ENCODE measurements around the gene NUMBL. TPM values are rescaled to one million over a fixed set of nuclear protein-coding genes. Genes with fewer than 3 reads are reported as not detected.

NUMBL gene
- total and polyA plus RNA-seq, 5 experiments from 2014 or later: 0.80 to 16.9 (median 1.2) TPM

DNA sequence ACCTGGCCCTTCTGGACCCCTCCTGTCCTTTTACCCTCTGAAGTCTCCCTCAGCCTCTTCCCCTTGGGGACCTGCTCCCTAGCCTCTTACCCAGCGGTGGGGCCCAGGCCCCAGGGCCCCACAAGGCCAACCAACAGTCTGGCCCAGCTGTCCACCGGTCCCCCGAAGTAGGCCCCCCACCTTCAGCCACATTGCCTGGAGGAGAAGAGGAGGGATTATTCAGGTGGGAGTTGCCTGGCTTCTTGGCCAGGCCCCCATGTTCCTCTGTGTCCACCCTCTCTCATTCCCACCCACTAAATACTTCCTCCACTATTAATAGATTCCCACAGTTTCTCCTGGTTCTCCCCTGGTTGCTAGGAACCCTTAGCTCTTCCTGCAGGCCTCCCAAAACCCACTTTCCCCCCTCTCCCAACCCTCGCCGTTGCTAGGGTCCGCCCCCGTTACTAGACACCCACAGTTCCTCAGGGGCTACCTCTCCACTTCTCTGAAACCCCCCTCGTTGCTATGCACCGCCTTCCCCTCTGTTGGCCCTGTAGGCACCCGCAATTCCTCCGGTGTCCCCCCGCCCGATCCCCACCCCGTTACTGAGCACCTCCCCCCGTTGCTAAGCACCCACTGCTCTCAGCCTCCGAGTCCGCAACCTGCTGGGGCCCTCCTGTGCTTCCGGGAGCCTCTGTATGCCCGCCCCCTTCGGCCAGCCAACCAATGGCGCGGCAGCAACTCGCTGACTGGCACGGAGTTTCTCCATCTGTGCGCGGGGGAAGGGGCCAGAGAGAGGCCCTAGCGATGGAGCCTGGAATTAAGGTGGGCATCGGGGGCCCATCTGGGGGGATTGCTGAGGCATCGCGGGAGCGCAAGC lies 24.2 kb upstream of the NUMBL start:
- POLR2A ChIA-PET: interaction anchor here (0.5 to 1.7 kb wide), 5 partner anchors 17 to 489 kb away, joined by 3 to 6 read pairs (median 4); partner anchors contain the start of gene EGLN2
- Mint-ChIP-seq H3K4me1 (peaks cover 27 to 62% (median 55%) of the 10 kb centered on the region in 4 donors), H3K9me3 (no peaks in the 10 kb centered on the region)

DNA sequence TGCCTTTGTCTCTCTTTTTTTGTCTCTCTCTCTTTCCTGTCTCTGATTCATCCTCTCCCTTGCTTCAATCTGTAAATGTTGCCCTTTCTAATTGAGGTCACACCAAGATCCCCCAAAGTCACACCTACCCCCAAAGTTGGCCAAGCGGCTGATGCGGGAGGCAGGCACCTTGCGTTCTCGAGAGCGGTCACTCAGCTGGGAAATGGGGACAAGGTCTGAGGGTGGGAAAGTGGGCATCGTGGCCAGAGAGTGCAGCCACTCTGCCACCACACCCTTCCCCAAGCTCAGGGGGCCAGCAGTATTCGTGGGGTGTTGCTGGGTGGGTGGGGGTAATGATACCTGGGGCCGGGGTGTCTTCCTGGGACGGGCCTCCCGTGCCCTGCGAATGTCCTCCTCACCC lies 23.5 kb upstream of the NUMBL start:
- ATAC-seq (no peak), DNase-seq (no peak)
- no peaks in the 10 kb centered on the region for H3K27me3 Mint-ChIP-seq
- no peaks in the 10 kb centered on the region for H3K9me3 Mint-ChIP-seq
- POLR2A ChIA-PET: interaction anchor here (0.5 to 1.7 kb wide), 7 partner anchors 17 to 1329 kb away, joined by 3 to 6 read pairs (median 4); partner anchors contain the start of gene EGLN2
- H3K4me1 Mint-ChIP-seq: peaks cover 27 to 58% (median 48%) of the 10 kb centered on the region in 4 donors
- H3K4me3 Mint-ChIP-seq: peak overlapping the region; percentile 55 to 91 (median 82)
- peaks cover 4 to 38% (median 11%) of the 10 kb centered on the region in 3 donors for H3K36me3 Mint-ChIP-seq
- H3K27ac Mint-ChIP-seq: peak overlapping the region; percentile 79 to 100 (median 96)

More for the DNA sequence above, 24.2 kb upstream of the NUMBL start:
- Mint-ChIP-seq H3K36me3 (peaks cover 4 to 30% (median 6%) of the 10 kb centered on the region in 3 donors), H3K27ac (peak overlapping the region; percentile 90 to 100 (median 98)), H3K27me3 (no peaks in the 10 kb centered on the region), H3K4me3 (peak overlapping the region; percentile 80 to 94 (median 90))
- DNase-seq (peak; percentile 89 to 97 (median 95)), ATAC-seq (peak; percentile 75 to 78)

DNA sequence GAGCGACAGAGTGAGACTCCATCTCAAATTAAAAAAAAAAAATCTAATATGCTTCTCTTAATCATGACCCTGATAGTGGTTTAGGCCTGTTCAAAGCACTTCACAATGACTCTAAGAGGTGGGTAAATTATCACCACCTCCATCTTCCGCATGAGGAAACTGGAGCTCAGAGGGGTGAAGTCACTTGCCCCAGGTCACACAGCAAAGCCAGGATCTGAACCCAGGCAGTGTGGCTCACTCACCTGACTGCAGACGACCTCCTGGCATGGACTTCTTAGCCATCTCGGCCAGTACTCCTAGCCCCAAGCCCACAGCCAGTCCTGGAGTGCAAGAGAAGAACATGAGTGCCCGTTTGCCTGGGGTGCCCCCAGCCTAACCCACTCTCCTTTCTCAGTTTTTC lies 19.4 kb upstream of the NUMBL start:
- Mint-ChIP-seq H3K36me3 (peaks cover 4 to 73% (median 19%) of the 10 kb centered on the region in 3 donors), H3K27ac (peak overlapping the region in 1 of 10 donors; percentile 38), H3K27me3 (no peaks in the 10 kb centered on the region), H3K4me1 (peaks cover 12 to 25% (median 19%) of the 10 kb centered on the region in 4 donors), H3K9me3 (no peaks in the 10 kb centered on the region), H3K4me3 (no peak overlapping the region)
- DNase-seq (no peak), ATAC-seq (no peak)
- POLR2A ChIA-PET: no interaction called here

DNA sequence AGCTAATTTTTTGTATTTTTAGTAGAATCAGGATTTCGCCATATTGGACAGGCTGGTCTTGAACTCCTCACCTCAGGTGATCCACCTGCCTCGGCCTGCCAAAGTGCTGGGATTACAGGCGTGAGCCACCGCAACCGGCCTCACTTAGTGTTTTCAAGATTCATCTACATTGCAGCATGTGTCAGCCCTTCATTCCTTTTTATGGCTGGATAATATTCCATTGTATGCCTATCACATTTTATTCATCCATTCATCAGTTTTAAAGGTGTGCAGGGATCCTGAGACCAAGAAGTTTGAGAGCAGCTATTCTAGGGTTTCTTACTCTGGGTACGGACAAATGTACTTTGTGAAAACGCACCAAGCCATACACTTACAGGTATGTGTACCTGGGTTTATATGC lies 17.2 kb upstream of the NUMBL start:
- ATAC-seq (no peak), DNase-seq (no peak)
- no peaks in the 10 kb centered on the region for H3K27me3 Mint-ChIP-seq
- no peaks in the 10 kb centered on the region for H3K9me3 Mint-ChIP-seq
- peak overlapping the region in 1 of 10 donors; percentile 17 for H3K27ac Mint-ChIP-seq
- H3K36me3 Mint-ChIP-seq: peaks cover 4 to 82% (median 30%) of the 10 kb centered on the region in 3 donors
- H3K4me3 Mint-ChIP-seq: no peak overlapping the region
- POLR2A ChIA-PET: interaction anchor here (1.4 kb wide), 1 partner anchor 10 kb away, joined by 4 read pairs; the partner anchor contains the start of genes COQ8B and ITPKC
- H3K4me1 Mint-ChIP-seq: peaks cover 4 to 14% (median 8%) of the 10 kb centered on the region in 4 donors

DNA sequence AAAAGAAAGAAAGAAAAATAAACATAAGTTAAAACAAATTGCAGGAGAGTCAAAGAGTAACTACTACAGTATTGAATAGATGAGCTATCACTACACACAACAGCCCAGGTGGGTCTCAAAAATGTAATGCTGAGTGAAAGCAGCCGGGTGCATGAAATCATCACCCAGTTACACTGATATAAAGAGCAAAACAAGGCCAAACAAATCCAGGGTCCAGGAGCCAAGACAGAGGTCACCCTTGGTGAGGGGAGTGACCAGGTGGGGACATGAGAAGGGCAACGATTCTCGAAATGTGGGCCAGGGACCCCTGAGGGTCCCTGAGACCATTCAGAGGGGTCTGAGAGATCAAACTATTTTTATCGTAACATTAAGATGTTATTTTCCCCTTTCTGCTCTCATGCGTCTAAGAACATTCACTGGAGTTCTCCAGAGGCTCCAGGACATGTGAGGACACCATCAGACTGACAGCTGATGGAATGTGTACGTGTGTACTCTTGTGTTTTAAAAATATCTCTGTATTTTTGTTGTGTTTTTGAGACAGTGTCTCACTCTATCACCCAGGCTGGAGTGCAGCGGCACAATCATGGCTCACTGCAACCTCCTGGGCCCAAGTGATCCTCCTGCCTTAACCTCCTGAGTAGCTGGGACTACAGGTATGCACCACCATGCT lies 15.6 kb upstream of the NUMBL start:
- Mint-ChIP-seq H3K36me3 (peaks cover 0 to 78% (median 32%) of the 10 kb centered on the region in 3 donors), H3K4me3 (no peak overlapping the region), H3K27ac (no peak overlapping the region), H3K9me3 (no peaks in the 10 kb centered on the region), H3K27me3 (no peaks in the 10 kb centered on the region), H3K4me1 (peaks cover 3 to 7% (median 5%) of the 10 kb centered on the region in 4 donors)
- POLR2A ChIA-PET: interaction anchor here (0.5 kb wide), 1 partner anchor 708 kb away, joined by 4 read pairs; no protein-coding TSS in a partner anchor
- no peak for DNase-seq
- ATAC-seq: no peak

DNA sequence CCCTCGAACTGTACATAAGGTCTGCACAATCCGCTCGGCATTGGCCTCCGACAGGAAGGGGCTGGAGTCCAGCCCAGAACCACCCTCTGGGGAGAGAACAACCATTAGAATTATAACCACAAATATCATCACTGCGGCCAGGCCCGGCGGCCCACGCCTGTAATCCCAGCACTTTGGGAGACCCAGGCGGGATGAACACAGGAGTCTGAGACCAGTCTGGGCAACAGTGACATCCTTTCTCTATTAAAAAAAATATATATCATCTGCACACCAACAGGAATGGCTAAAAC lies 14.9 kb upstream of the NUMBL start:
- peaks cover 0 to 78% (median 30%) of the 10 kb centered on the region in 3 donors for H3K36me3 Mint-ChIP-seq
- no peaks in the 10 kb centered on the region for H3K9me3 Mint-ChIP-seq
- ATAC-seq (no peak), DNase-seq (no peak)
- no peaks in the 10 kb centered on the region for H3K27me3 Mint-ChIP-seq
- H3K4me1 Mint-ChIP-seq: peaks cover 1 to 4% (median 3%) of the 10 kb centered on the region in 4 donors
- POLR2A ChIA-PET: no interaction called here
- no peak overlapping the region for H3K4me3 Mint-ChIP-seq
- H3K27ac Mint-ChIP-seq: no peak overlapping the region

DNA sequence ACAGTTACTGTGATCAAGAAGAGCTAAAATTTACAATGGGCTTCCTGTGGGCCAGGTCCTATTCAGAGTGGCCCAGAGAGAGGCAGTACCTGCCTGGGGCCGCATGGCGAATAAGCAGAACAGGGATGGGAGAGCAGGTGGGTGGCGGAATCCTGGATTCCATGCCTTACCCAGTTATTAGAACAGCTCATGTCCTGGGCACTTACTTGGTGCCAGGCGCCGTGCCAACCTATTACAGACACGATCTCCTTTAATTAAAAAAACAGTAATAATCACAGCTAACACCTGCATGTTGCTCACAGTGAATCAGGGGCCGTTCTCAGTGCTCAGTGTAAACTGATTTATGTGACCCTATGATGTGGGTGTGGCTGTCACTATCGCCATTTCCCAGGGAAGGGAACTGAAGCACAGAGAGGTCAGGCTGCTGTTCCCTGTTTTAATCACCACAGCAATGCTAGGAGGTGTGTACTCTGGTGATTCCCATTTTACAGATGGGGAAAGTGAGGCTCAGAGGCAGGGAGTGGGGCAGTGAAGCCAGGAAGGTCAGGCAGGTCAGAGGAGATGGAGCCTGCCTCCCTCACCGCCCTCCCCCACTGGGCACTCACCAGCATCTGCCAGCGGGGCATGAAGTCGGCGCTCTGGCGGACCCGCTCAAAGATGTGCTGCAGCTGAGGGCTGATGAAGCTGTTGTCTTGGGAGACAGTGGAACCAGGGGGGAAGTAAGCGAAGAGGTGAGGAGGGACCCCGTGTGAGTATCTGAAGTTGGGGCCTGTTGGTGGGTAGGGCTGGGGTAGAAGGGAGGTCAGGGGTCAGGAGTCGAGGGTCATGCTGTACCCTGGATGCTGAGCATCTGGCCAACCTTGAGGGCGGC lies 14.3 kb upstream of the NUMBL start:
- POLR2A ChIA-PET: interaction anchor here (0.7 kb wide), 1 partner anchor 50 kb away, joined by 4 read pairs; no protein-coding TSS in a partner anchor
- DNase-seq: no peak
- no peaks in the 10 kb centered on the region for H3K27me3 Mint-ChIP-seq
- peaks cover 0 to 74% (median 30%) of the 10 kb centered on the region in 3 donors for H3K36me3 Mint-ChIP-seq
- no peaks in the 10 kb centered on the region for H3K9me3 Mint-ChIP-seq
- peaks cover 1 to 4% (median 3%) of the 10 kb centered on the region in 4 donors for H3K4me1 Mint-ChIP-seq
- no peak overlapping the region for H3K27ac Mint-ChIP-seq
- ATAC-seq: no peak
- H3K4me3 Mint-ChIP-seq: no peak overlapping the region

DNA sequence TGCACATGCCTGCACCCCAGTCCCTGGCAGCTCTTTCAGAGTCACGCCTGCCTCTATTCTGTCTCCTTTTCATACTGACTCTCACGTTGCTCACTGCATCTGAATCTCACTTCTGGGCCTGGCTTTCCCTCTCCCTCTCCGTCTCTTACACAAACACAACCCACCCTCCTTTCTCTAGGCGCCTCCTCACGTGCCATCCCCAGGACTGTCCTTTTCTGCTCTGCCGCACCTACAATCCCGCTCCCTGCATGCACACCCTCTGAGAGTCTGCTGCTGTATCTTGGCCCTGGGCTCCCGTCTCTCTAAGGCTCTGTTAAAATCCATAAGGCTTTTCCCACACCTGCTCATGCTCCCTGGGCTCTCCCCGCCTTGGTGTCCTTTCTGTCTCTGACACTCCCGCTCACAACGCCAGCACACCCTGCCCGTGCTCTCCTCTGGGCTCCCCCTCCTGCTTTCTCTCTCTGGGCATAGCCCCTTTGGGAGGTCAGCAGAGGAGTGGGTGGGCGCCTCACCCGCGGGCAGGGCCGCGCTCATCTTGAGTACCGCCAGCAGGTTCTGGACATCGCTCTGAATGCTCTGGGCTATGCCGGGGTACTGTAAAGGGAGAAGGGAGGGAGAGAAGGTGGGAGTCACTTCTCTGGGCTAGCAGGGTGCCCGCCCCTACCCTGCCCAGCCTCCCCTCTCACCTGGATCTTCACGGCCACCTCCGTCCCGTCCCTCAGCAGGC lies 12.7 kb upstream of the NUMBL start:
- H3K27me3 Mint-ChIP-seq: no peaks in the 10 kb centered on the region
- no peak overlapping the region for H3K4me3 Mint-ChIP-seq
- peaks cover 0 to 4% (median under 1%) of the 10 kb centered on the region in 4 donors for H3K4me1 Mint-ChIP-seq
- ATAC-seq (no peak), DNase-seq (no peak)
- H3K9me3 Mint-ChIP-seq: no peaks in the 10 kb centered on the region
- POLR2A ChIA-PET: interaction anchor here (1.1 kb wide), 1 partner anchor 12 kb away, joined by 3 read pairs; the partner anchor contains the start of gene NUMBL
- H3K27ac Mint-ChIP-seq: peak overlapping the region in 4 of 10 donors; percentile 1 to 86 (median 40)
- H3K36me3 Mint-ChIP-seq: peaks cover 0 to 60% (median 24%) of the 10 kb centered on the region in 3 donors

DNA sequence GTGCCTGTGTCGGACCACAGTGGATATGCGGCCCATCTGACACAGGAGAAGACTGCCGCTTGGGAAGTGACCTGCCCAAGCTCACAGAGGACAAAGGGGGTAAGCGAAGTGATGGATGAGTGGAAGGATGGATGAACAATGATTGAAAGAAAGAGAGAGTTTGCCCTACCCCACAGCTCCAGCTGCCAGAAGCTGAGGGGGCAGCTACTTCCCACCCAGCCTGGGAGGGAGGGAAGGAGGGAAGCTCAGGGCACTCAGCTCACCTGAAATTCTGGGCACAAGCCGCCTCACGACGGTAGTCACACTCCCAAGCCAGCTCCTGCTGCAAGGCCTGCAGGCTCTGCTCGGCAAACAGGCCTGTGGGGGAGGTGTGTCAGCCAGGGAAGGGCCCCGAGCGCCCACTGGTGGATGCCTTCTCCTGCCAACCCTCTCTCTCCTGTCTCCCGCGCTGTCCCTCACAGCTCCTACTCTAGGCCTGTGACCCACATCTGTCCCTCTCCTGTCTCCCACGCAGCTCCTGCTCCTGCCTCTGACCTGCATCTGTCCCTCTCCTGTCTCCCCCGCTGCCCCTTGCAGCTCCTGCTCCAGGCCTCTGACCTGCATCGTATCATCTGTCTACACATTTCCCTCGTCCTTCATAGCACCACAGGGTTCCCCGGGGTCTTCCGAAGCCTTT lies 12.0 kb upstream of the NUMBL start:
- DNase-seq (no peak), ATAC-seq (no peak)
- H3K9me3 Mint-ChIP-seq: no peaks in the 10 kb centered on the region
- peaks cover 0 to 2% (median under 1%) of the 10 kb centered on the region in 4 donors for H3K4me1 Mint-ChIP-seq
- no peaks in the 10 kb centered on the region for H3K27me3 Mint-ChIP-seq
- POLR2A ChIA-PET: interaction anchor here (1.1 kb wide), 1 partner anchor 12 kb away, joined by 3 read pairs; the partner anchor contains the start of gene NUMBL
- no peak overlapping the region for H3K4me3 Mint-ChIP-seq
- H3K36me3 Mint-ChIP-seq: peaks cover 0 to 56% (median 23%) of the 10 kb centered on the region in 3 donors
- H3K27ac Mint-ChIP-seq: peak overlapping the region in 4 of 10 donors; percentile 1 to 74 (median 20)

DNA sequence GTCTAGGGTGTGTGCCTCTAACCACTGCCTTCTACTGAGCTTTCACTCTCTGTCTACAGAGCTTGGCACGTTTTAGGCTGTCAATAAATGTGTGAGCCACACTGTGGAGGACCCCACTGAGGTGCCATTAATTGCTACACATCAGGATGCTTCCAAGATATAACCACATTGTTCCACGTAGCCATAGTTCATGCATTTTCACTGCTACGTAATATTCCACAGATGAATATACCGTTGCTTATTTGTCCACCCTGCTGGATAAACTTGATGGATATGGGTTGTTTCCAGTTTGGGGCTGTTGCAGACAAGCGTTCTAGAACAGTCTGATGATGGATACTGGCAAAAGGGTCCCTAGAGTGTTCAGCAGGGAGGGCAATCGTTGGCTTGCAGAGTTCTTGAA lies 11.3 kb upstream of the NUMBL start:
- H3K4me1 Mint-ChIP-seq: peaks cover 0 to 1% (median 0%) of the 10 kb centered on the region in 4 donors
- ATAC-seq (no peak), DNase-seq (no peak)
- no peak overlapping the region for H3K4me3 Mint-ChIP-seq
- peaks cover 0 to 53% (median 23%) of the 10 kb centered on the region in 3 donors for H3K36me3 Mint-ChIP-seq
- no peaks in the 10 kb centered on the region for H3K9me3 Mint-ChIP-seq
- H3K27ac Mint-ChIP-seq: no peak overlapping the region
- H3K27me3 Mint-ChIP-seq: no peaks in the 10 kb centered on the region
- POLR2A ChIA-PET: interaction anchor here (1.1 kb wide), 1 partner anchor 11 kb away, joined by 3 read pairs; the partner anchor contains the start of gene NUMBL

DNA sequence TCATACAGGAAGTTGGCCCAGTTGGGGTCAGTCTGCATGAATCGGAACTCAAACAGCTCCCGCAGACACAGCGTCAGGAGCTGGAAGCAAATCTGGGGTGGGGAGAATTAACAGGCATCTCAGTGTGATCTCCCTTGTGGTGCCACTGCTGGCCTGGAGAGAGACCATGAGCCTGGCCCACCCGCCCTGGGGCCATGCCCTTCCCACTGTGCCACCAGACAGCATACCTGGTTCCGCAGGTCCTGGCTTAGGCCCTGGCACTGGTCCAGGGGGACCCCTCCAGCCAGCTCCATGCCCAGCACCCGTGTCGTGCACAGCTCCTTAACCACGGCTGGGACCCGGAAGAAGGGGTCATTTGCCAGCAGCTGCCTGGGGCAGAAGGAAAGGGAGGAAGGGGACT lies 9.6 kb upstream of the NUMBL start:
- POLR2A ChIA-PET: interaction anchor here (0.7 kb wide), 1 partner anchor 9 kb away, joined by 3 read pairs; no protein-coding TSS in a partner anchor

More for the DNA sequence above, 9.6 kb upstream of the NUMBL start:
- peaks cover 0 to 46% (median 19%) of the 10 kb centered on the region in 3 donors for H3K36me3 Mint-ChIP-seq
- H3K27me3 Mint-ChIP-seq: no peaks in the 10 kb centered on the region
- H3K27ac Mint-ChIP-seq: no peak overlapping the region
- DNase-seq: no peak
- no peak for ATAC-seq
- no peaks in the 10 kb centered on the region for H3K9me3 Mint-ChIP-seq
- H3K4me1 Mint-ChIP-seq: no peaks in the 10 kb centered on the region
- H3K4me3 Mint-ChIP-seq: no peak overlapping the region

Measured in naive thymus-derived CD8-positive, alpha-beta T cell (primary cell).